SK-N-SH (cell line): ENCODE measurements around the gene TGM6. TPM values are rescaled to one million over a fixed set of nuclear protein-coding genes. Genes with fewer than 3 reads are reported as not detected.

Experiments
- CTCF ChIA-PET: fragments of 300-600, 350-600 bp; formaldehyde crosslinking; extraction: SDS; loops from one replicate; lab custom pipeline; 2021; lab: Yijun Ruan, JAX
- POLR2A ChIA-PET: fragments of 350-600 bp; sonication (Branson Sonifier 250); formaldehyde crosslinking; extraction: SDS; loops from one replicate; lab custom pipeline; 2020; ENCODE audit warnings: antibody characterized with exemption, inconsistent platforms; lab: Yijun Ruan, JAX
- DNase-seq: peaks from one replicate; pipeline ENCODE4 v3.0.0; 2012
- H2AFZ ChIP-seq: fragments of 200-600 bp; sonication (generic); 2 replicates; pipeline ENCODE4 v1.8.1; 2016; ENCODE audit warnings: antibody characterized with exemption, mild to moderate bottlenecking, low read depth
- H3F3A ChIP-seq: fragments of 200-600 bp; sonication (generic); replicated peaks from 2 replicates; pipeline ENCODE3; 2016; ENCODE audit warnings: antibody characterized with exemption, mild to moderate bottlenecking; ENCODE audit not compliant: insufficient read depth
- H3K27ac ChIP-seq, 2 experiments: fragments of 200-500 bp in 1 of 2; fragments of 200-600 bp in 1 of 2; sonication (Bioruptor generic) in 1 of 2; sonication (generic), shearing (Covaris generic) in 1 of 2; 2 replicates each; pipeline versions ENCODE4 v1.5.1 to v1.6.1; 2014 to 2016; ENCODE audit warnings: low read depth in 2 of 2, inconsistent platforms in 1 of 2, low read length in 1 of 2, mild to moderate bottlenecking in 1 of 2, mixed read lengths in 1 of 2
- H3K27me3 ChIP-seq: fragments of 200-600 bp; sonication (generic), shearing (Covaris generic); 2 replicates; pipeline ENCODE4 v1.6.1; 2016; ENCODE audit warnings: mixed run types; ENCODE audit not compliant: insufficient read depth
- H3K36me3 ChIP-seq, 2 experiments: fragments of 200-500 bp in 1 of 2; fragments of 200-600 bp in 1 of 2; sonication (Bioruptor generic) in 1 of 2; sonication (generic) in 1 of 2; replicated peaks in 1 of 2; 2 replicates each; pipeline versions ENCODE3 to v1.5.1; 2014 to 2016; ENCODE audit warnings: low read length in 1 of 2, mild to moderate bottlenecking in 1 of 2; ENCODE audit not compliant: insufficient read depth in 2 of 2, control insufficient read depth in 1 of 2
- H3K4me1 ChIP-seq, 2 experiments: fragments of 200-500 bp in 1 of 2; fragments of 200-600 bp in 1 of 2; sonication (Bioruptor generic) in 1 of 2; sonication (generic), shearing (Covaris generic) in 1 of 2; 2 replicates each; pipeline versions ENCODE4 v1.5.1 to v1.6.1; 2014 to 2016; ENCODE audit warnings: low read depth in 1 of 2, low read length in 1 of 2, mixed run types in 1 of 2; ENCODE audit not compliant: insufficient read depth in 2 of 2, control insufficient read depth in 1 of 2
- H3K4me2 ChIP-seq: fragments of 200-600 bp; sonication (generic), shearing (Covaris generic); 2 replicates; pipeline ENCODE4 v1.6.1; 2017; ENCODE audit warnings: mixed run types
- H3K4me3 ChIP-seq, 2 experiments: fragments of 200-500 bp in 1 of 2; fragments of 200-600 bp in 1 of 2; sonication (Bioruptor generic) in 1 of 2; sonication (generic), shearing (Covaris generic) in 1 of 2; 2 replicates each; pipeline versions ENCODE4 v1.5.1 to v1.8.1; 2014 to 2016; ENCODE audit warnings: low read depth in 2 of 2, inconsistent platforms in 1 of 2, low read length in 1 of 2, mild to moderate bottlenecking in 1 of 2, mixed read lengths in 1 of 2, moderate library complexity in 1 of 2
- H3K79me2 ChIP-seq: fragments of 200-600 bp; sonication (generic); 2 replicates; pipeline ENCODE4 v1.8.1; 2017; ENCODE audit warnings: mild to moderate bottlenecking; ENCODE audit not compliant: insufficient read depth
- H3K9ac ChIP-seq: fragments of 200-600 bp; sonication (generic); 2 replicates; pipeline ENCODE4 v1.6.1; 2017; ENCODE audit warnings: mixed run types
- H3K9me2 ChIP-seq: fragments of 200-600 bp; sonication (generic); 2 replicates; pipeline ENCODE4 v1.6.1; 2017; ENCODE audit warnings: mixed run types
- H3K9me3 ChIP-seq: fragments of 200-600 bp; sonication (generic); 2 replicates; pipeline ENCODE4 v1.6.1; 2017; ENCODE audit warnings: mixed run types, mild to moderate bottlenecking, moderate library complexity
- H4K20me1 ChIP-seq: fragments of 200-600 bp; sonication (generic); 2 replicates; pipeline ENCODE4 v1.6.1; 2017; ENCODE audit warnings: mild to moderate bottlenecking, mixed run types; ENCODE audit not compliant: insufficient read depth
- EZH2phosphoT487 ChIP-seq: fragments of 200-600 bp; sonication (generic); IDR thresholded peaks from 2 replicates; pipeline ENCODE4 v1.6.1; 2017; ENCODE audit warnings: low read depth, mixed run types, mild to moderate bottlenecking, antibody characterized with exemption, moderate library complexity, borderline replicate concordance
- FOXM1 ChIP-seq: IDR thresholded peaks from 2 replicates; pipeline ENCODE4 v1.4.0; 2012; ENCODE audit warnings: low read depth, mild to moderate bottlenecking
- IRF3 ChIP-seq: fragments of 150-350 bp; IDR thresholded peaks from 2 replicates; pipeline ENCODE4 v1.6.1; 2016; ENCODE audit warnings: mild to moderate bottlenecking, low read depth, low read length
- JUND ChIP-seq: IDR thresholded peaks from 2 replicates; pipeline ENCODE4 v1.4.0; 2012
- MAX ChIP-seq: IDR thresholded peaks from 2 replicates; pipeline ENCODE4 v1.4.0; 2012; ENCODE audit warnings: low read depth
- RAD21 ChIP-seq: IDR thresholded peaks from 2 replicates; pipeline ENCODE4 v1.6.1; 2012; ENCODE audit warnings: mild to moderate bottlenecking, low read length
- REST ChIP-seq: IDR thresholded peaks from 2 replicates; pipeline ENCODE4 v1.6.1; 2012; ENCODE audit warnings: mild to moderate bottlenecking, low read depth, low read length, moderate library complexity
- RFX5 ChIP-seq: IDR thresholded peaks from 2 replicates; pipeline ENCODE4 v1.6.1; 2012; ENCODE audit warnings: mild to moderate bottlenecking, improper control_type of control experiment, low read length
- RXRA ChIP-seq: IDR thresholded peaks from 2 replicates; pipeline ENCODE4 v1.4.0; 2012; ENCODE audit warnings: low read depth, mild to moderate bottlenecking, borderline replicate concordance
- TAF1 ChIP-seq: IDR thresholded peaks from 2 replicates; pipeline ENCODE4 v1.6.1; 2012; ENCODE audit warnings: low read depth, mild to moderate bottlenecking, low read length, moderate library complexity, borderline replicate concordance
- USF2 ChIP-seq: fragments of 150-350 bp; IDR thresholded peaks from 2 replicates; pipeline ENCODE4 v1.6.1; 2017; ENCODE audit warnings: antibody characterized with exemption, low read length, low read depth, borderline replicate concordance
- ZBTB33 ChIP-seq: IDR thresholded peaks from 2 replicates; pipeline ENCODE4 v1.4.0; 2012; ENCODE audit warnings: low read depth, borderline replicate concordance
- WGBS: methylation state at CpG from one replicate; pipeline ENCODE4 v1.1.6; 2017; ENCODE audit warnings: low lambda C conversion rate; 5-methylcytosine and 5-hydroxymethylcytosine counted together
- polyA plus RNA-seq, 3 experiments: library from polyadenylated mRNA; depleted of rRNA; stranded (reverse); fragments of >200 nt; gene quantifications; 2 replicates each; pipeline ENCODE4 v1.2.3, GENCODE V29; 2012

TGM6 gene
- polyA plus RNA-seq, 1 of the 3 experiments (the other 2 are of a cell fraction): not detected

- POLR2A ChIA-PET: no interaction called here
- H3K4me1 ChIP-seq: no peaks in the 10 kb centered on the region
Measured at GRCh38 chr20:2431185-2431584, 50.5 kb downstream of the TGM6 start.

GRCh38 chr20:2446845-2447244 lies 66.1 kb downstream of the TGM6 start:
- H2AFZ ChIP-seq: no peak overlapping the region
- no peaks in the 10 kb centered on the region for H3K79me2 ChIP-seq
- H3K4me2 ChIP-seq: no peak overlapping the region
- no peaks in the 10 kb centered on the region for H3K9me2 ChIP-seq
- 36% methylated on average over 4 of the region's 4 CpGs for WGBS
- H4K20me1 ChIP-seq: no peaks in the 10 kb centered on the region
- H3K9me3 ChIP-seq: no peaks in the 10 kb centered on the region
- TF ChIP-seq USF2 (no peak), JUND (no peak), IRF3 (no peak)
- POLR2A ChIA-PET: interaction anchor here (1.0 kb wide), 1 partner anchor 23 kb away, joined by 3 read pairs; no protein-coding TSS in a partner anchor
- no peaks in the 10 kb centered on the region for H3K27me3 ChIP-seq
- H3K36me3 ChIP-seq: no peaks in the 10 kb centered on the region
- CTCF ChIA-PET: interaction anchor here (2.6 kb wide), 1 partner anchor 239 kb away, joined by 9 read pairs; no protein-coding TSS in a partner anchor
- no peak for DNase-seq
- H3K4me3 ChIP-seq: no peak overlapping the region
- H3K4me1 ChIP-seq: no peaks in the 10 kb centered on the region; a peak in 1 of 4 replicates
- no peak overlapping the region for H3K9ac ChIP-seq
- H3K27ac ChIP-seq: no peak overlapping the region
- H3F3A ChIP-seq: no peaks in the 10 kb centered on the region

More at GRCh38 chr20:2431185-2431584, 50.5 kb downstream of the TGM6 start:
- Histone ChIP-seq H3K9me3 (no peaks in the 10 kb centered on the region), H3K27ac (no peak overlapping the region), H3K36me3 (no peaks in the 10 kb centered on the region), H3K9ac (no peak overlapping the region), H3K79me2 (no peaks in the 10 kb centered on the region), H3K4me2 (no peak overlapping the region), H3K27me3 (no peaks in the 10 kb centered on the region), H3K9me2 (no peaks in the 10 kb centered on the region), H3K4me3 (no peak overlapping the region), H4K20me1 (no peaks in the 10 kb centered on the region), H3F3A (no peaks in the 10 kb centered on the region), H2AFZ (no peak overlapping the region)
- WGBS: 0% methylated on average over 1 of the region's 1 CpG
- TF ChIP-seq RXRA: no peak
- TF ChIP-seq JUND: no peak
- no peak for TF ChIP-seq TAF1
- no peak for TF ChIP-seq RFX5
- DNase-seq: no peak
- CTCF ChIA-PET: no interaction called here

- Histone ChIP-seq H3K4me1 (no peaks in the 10 kb centered on the region; a peak in 1 of 4 replicates), H3K79me2 (no peaks in the 10 kb centered on the region), H3F3A (no peaks in the 10 kb centered on the region), H3K36me3 (no peaks in the 10 kb centered on the region), H3K9me3 (no peaks in the 10 kb centered on the region), H3K4me2 (no peak overlapping the region), H3K27me3 (no peaks in the 10 kb centered on the region), H4K20me1 (no peaks in the 10 kb centered on the region), H3K4me3 (no peak overlapping the region), H3K9ac (no peak overlapping the region), H3K27ac (no peak overlapping the region), H3K9me2 (no peaks in the 10 kb centered on the region), H2AFZ (no peak overlapping the region)
- CTCF ChIA-PET: interaction anchor here (1.4 to 6.2 kb wide), 2 partner anchors 14 to 242 kb away, joined by 4 to 63 read pairs; no protein-coding TSS in a partner anchor
- DNase-seq: no peak
- 57% methylated on average over 1 of the region's 1 CpG for WGBS
- POLR2A ChIA-PET: no interaction called here
- TF ChIP-seq REST: no peak
- no peak for TF ChIP-seq MAX
- TF ChIP-seq FOXM1: no peak
- TF ChIP-seq EZH2phosphoT487: no peak
- no peak for TF ChIP-seq RAD21
- no peak for TF ChIP-seq ZBTB33
- TF ChIP-seq JUND: no peak
Measured at GRCh38 chr20:2449386-2449785, 68.7 kb downstream of the TGM6 start.
